GM18520 (cell line): Measurements from ENCODE around the gene ARHGEF16.

Experiments used
- ATAC-seq: cut with Tn5 transposase; IDR thresholded peaks from one replicate; pipeline ENCODE4 v1.9.1; 2021; ENCODE audit not compliant: unreplicated experiment

The ARHGEF16 gene

DNA sequence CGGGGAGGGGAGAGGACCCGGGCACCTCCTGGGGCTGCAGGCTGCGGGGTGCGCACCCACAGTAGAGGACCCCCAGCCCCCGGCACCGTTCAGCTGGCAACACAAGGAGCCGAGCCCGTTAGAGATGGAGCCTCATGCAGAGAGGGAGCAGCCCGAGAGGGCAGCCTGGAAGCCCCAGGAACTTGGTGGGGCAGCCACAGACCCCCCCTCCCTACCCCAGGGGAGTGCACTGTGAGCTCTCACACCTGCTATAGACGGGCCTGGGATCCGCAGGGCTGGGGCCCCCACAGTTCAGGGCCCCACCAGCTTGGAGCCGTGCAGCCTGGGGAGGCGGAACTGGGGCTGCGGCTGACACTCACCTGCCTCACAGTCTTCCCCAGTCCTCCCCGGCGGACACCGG, 47.0 kb downstream of the ARHGEF16 start:
- ATAC-seq: no peak

DNA sequence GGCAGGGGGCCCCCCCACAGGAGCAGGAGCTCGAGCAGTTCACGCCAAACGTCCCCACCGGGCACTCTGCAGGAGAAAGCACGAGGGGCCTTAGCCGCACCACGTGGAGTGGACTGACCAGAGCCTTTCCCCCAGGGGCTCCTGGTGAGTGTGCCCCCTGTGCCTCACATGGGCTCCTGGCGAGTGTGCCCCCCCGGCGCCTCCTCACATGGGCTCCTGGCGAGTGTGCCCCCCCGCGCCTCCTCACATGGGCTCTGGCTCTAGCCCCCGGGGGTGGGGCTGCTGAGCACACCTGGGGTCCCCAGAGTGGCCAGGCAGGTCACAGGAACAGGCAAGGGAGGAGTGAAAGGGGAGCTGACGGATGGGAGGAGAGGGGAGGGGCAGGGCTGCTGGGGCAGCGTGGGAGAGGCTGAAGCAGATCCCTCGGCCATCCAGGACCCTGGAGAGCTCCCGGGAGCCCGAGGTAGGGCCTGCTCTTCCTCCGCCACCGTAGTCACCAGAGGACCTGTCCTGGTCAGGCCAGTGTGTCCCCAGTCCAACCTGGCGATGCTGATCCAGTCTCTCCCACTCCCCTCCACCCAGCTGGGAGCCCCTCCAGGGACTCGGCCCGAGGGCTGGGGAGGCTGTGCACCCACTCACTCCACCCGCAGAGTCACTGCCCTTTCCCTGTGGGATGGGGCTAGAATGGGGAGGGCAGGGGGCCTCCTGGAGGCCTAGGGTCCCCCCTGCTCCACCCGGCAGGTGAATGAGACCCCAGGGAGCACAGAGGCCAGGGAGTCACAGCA, 47.6 kb downstream of the ARHGEF16 start:
- no peak for ATAC-seq

DNA sequence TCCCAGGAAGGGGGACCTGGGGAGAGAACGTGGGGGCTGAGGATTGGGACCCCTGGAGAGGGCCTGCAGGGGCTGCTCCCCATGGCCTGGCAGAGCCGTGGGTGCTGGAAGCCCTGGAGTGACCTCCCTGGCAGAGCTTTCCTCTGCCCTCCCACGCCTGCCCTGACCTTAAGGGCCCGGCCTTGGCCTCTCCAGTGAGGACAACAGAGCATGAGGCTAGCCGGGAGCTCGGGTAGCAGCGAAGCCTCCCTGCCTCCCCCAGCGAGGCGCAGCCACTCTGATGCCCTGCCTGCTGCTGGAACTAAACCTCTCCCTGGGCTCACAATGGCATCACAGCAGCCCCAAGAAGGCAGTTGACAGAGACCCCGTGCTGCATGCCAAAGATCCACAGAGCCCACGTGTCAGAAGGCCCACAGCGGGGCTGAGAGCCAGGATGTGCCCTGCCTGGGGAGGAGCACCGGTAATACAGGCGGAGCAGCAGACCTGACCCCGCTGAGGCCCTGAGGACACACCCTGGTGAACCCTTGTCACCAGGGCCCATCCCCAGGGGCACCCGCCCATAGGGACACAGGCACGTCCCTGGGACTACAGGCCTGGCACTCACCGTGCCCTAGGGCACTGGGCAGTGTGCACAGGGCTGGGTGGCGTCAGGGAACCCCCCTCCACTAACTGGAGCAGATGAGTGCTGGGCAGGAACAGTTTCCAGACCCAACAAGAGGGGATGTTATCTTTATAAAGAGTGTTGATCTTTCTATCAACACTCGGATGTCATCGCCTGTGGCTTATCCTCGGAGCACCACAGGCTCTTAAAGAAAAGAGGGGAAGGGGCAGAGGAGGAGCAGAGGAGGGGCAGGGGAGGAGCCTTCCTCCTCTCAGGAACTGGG, 48.4 kb downstream of the ARHGEF16 start:
- ATAC-seq: no peak

DNA sequence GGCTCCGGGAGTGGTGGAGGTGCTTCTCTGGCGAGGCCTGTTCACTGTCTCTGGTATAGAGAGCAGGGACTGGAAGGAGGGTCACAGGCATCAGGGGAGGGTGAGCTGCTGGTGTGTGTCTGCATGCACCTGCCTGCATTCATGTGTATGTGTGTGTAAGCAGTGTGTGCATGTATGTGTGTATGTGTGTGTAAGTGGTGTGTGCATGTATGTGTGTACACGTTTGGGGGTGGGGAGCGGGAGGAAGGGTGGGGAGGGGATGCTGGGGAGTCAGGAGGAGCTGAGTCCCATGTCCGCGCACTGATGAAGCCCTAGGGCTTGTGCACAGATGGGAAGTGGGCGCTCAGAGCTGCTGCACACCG, 49.0 kb downstream of the ARHGEF16 start:
- no peak for ATAC-seq

DNA sequence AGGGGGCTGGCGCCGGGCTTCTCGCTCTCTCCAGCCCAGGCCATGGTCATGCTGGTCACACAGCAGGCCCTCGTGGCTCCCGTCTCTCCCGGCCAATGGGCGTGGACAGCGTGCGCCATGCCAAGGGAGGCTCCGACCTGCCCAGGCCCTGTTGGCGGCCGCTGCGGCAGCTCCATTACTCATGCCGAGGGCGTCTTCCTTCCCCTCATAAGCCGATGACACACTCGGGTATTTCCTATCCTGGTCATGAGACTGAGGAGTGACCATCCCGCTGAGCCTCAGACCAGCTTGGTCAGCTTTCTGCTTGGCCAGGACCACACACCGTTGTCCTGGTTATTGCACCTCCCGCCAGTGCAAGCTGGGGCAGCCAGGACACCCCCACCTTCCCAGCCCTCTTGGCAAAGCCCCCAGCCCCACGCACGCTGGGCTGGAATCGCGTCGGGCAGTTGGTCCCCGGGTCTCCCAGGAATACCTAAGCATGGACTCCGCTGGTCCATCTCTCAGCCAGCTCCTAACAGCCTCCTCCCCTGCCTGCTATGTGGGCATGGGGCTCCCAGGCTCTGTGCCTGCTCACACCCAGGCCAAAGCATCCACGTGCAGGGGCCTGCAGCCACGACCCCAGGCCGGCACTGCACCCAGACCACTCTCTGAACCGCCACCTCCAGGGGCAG, 49.8 kb downstream of the ARHGEF16 start:
- ATAC-seq: no peak

DNA sequence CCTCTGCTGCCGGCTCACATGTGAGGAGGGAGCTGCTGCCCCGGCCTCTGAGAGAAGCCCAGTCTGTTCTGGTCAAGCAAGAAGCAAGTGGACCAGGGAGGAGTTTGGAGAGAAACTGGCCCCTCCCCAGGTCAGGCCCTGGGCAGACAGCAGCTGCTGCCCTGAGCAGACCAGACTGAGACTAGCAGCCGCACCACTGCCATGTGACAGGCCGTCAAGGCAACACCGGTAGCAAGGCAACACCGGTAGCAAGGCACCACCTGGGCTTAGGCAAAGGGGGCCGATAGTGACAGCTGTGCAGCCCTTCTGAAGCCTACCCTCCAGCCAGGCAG, 50.3 kb downstream of the ARHGEF16 start:
- ATAC-seq: no peak

DNA sequence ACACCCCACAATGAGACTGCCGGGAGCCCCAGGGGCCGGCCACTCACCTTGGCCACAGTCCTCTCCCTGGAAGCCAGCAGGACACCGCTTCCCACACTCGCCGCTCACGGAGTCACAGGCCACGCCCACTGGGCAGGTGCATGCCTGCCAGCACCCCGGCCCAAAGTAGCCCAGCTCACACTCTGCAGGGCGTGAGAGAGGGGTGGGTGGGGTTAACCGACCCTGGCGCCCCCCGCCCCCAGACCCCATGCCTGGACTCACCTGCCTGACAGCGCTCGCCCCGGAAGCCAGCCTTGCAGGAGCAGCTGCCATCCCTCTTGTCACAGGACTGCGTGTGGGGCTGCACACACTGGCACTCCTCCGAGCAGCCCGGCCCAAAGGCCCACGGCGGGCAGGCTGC, 50.7 kb downstream of the ARHGEF16 start:
- no peak for ATAC-seq

DNA sequence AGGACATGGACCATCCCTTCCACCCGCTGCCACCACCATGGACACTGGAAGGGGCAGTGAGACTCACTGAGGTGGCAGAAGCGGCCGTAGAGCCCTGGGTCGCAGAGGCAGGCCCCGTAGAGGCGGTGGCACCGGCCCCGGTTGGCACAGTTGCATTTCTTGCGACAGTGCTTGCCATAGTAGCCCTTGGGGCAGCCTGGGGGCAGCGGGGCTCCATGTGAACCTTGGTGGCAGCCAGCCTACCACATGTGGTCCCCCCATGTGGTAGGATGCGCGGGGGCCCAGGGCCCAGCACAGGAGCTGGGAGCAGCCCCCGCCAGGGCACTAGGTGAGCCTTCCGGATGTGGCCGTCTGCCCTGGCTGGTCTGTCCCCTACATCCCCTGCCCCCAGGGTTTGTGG, 51.6 kb downstream of the ARHGEF16 start:
- no peak for ATAC-seq

DNA sequence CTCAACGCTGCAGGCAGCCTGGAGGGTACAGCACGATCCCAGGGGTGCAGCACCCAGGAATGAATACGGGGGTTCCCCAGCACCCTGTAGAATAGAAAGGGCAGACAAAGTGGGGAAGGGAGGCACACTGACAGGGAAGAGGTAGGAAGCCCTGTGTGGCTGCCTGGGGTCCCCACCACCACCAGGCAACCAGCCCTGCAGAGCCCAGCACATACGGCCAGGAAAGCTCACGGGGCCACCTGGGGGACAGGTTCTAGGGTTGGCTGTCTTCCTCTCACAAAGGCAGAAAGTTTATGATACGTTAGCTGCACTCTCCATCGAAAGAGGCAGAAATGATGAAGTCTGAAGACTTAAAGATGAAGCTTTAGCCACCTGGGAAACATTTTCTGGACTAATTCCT, 52.5 kb downstream of the ARHGEF16 start:
- no peak for ATAC-seq

DNA sequence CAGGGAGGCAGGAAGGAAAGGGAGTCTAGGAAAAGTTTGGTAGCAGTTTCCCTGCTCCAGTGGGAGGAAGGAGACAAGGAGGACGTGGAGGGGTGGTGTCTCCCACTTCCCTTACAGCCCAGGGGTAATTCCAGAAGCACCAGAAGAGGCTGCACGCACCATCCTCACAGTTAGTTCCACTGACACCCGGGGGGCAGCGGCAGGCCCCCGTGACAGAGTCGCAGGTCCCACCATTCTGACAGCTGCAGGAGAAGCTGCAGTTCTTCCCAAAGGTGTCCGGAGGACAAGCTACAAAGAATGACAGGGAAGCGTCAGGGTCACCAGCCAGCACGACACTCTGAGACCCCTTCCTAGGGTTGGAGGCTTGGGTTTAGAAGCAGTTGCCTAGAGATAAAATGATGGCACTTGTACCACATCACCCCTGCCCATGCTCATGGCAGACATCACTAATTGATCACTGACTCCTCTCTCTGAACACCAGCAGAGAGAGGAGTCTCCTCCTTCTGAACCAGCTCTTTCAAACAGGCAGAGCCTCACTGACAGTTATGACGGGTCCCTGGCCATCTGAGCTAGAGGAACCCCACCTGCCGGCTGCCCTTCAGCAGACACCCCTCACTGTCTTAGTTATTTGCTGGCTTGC, 53.3 kb downstream of the ARHGEF16 start:
- no peak for ATAC-seq

DNA sequence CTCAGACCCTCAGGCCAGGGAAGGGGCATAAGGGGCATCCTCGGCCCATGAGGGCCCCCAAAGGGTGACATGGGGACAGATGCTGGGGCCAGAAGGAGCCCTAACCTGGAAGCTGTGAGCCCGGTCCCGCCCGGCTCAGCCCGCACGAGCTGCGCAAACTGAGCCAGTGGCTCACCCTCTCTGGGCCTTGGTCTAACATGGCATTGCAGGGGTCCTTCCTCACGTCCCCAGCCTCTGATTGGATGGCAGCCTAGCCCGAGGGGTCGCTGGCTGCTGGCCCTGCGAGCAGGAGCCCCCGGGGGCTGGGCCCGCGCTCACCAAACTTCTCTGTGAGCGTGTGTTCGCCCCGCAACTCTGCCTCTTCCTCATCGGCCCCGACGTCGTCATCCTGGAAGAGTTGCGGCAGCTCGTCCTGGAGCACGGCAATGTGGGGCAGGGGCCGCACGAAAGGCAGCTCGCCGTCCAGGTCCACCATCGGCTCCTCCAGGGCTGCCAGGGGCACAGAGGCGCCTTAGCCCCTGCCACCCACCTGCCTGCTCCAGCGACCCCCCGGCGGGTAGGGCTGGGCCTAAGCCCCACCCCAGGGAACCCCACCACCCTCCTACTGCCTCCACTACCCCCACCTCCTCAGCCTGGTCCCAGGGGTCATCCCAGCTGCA, 54.4 kb downstream of the ARHGEF16 start:
- ATAC-seq: no peak

DNA sequence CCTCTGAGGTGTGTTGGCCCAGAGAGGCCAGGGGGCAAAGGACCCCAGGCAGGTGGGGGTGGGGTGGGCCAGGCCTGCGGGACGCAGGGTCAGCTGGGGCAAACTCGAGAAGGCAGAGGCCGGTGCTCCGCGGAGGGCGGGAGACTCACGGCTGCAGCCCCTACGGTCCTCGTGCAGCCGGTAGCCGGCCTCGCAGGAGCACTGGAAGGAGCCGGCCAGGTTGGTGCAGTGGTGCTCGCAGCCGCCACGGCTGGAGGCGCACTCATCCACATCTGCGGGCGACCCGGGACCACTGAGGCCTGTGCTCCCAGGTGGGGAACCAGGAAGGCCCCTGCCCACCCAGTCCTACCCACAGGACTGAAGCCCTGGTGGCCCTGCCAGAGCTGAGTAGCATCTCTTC, 55.3 kb downstream of the ARHGEF16 start:
- ATAC-seq: no peak

DNA sequence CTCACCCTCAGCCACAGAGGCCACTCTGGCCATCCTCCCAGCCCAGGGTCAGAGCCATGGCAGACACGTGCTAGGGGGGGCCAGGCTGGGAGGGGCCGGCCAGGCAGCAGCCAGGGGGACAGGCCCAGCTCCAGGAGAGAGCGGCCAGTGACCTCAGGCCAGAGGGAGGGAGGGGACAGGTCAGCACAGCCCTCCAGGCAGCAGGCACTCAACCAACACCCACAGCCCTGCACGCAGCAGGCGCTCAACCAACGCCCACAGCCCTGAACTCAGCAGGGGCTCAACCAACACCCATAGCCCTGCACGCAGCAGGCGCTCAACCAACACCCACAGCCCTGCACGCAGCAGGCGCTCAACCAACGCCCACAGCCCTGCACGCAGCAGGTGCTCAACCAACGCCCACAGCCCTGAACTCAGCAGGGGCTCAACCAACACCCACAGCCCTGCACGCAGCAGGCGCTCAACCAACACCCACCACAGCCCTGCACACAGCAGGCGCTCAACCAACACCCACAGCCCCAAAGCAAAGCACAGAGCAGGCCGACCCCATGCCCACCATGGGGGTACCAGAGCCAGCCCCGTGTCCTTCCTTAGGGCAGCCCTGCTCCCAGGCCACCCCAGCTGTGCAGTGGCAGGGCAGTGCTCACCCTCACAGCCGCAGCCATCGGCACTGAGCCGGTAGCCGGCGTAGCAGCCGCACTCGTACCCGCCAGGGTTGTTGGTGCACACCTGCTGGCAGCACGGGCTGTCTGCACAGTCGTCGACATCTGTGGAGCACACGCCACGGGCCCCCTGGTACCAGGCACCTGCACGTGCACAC, 55.9 kb downstream of the ARHGEF16 start:
- no peak for ATAC-seq

DNA sequence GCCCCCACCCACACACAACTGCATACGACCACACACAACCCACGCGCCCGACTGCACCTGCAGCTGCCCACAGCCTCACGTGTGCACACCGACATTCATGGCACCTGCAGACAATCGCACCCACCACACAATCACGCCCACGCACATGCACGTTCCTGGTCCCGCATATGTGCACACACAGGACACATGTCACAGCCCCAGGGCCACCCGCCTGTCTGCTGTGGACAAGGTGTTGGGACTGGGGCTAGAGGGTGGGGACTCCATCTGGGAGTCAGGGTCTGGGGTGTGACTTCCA, 56.4 kb downstream of the ARHGEF16 start:
- ATAC-seq: no peak

DNA sequence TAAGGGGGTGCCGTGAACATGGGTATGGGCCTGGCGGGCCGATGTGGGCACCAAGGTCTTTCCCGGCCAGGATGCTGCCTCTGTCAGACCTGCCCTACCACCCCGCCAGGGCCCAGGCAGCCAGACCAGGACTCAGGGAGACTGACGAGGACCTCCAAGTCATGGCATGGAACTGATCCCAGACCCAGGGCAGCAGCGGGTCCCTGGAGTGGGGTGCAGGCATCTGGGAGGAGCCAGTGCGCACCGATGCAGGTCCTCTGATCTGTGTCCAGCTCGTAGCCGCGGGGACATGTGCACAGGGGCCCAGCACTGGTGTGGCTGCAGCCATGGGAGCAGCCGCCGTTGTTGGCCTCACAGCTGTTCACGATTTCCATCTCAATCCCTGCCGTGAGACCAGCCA, 56.8 kb downstream of the ARHGEF16 start:
- ATAC-seq: no peak

DNA sequence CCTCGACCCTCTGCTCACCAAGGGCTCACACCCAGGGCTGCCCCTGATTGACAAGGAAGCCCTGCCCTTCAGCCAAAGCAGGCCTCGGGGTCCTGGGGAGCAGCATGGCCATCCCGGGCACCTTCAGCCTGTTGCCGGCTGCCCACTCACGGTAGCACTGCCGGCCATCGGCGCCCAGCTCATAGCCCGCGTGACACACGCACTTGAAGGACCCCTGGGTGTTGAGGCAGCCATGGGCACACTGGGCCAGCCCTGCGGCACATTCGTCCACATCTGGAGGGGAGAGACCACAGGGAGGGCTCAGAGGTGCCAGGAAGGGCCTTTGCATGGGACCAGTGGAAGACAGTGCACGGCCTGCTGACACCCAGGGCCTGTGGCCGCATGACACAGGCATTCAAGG, 57.4 kb downstream of the ARHGEF16 start:
- ATAC-seq: no peak

DNA sequence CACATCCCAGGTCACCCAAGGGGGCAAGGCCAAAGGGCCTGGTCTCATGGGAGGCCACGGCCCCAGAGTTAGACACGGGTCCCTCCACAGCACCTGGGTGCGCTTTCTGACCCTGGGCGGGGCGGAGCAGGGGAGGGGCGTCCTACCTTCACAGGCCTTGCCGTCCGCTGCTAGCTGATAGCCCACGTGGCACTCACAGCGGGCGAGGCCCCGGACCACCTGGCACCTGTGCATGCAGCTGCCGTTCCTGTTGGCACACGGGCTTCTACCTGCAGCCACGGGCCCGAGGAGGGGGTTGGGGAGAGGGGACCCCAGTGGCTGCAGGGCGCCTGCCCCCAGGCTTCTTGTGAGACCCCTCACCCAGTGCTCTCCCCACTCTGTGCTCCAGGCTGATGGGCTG, 59.9 kb downstream of the ARHGEF16 start:
- no peak for ATAC-seq

DNA sequence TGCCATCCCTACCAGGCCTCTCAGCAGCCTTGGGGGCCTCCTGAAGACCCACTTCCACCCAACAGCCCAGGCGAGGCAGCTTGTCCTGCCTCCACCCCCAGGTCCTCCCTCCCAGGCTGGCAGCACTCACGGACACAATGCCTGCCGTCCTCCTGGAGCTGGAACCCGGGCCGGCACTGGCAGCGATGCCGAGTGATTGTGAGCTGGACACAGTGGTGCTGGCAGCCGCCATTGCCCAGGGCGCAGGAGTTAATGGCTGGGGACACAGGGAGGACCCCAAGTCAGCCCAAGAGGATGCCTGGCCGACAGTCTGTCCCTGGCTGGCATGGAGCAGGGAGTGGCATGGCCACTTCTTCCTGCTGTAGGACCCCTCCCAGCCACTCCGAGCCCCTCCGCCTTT, 60.8 kb downstream of the ARHGEF16 start:
- no peak for ATAC-seq

DNA sequence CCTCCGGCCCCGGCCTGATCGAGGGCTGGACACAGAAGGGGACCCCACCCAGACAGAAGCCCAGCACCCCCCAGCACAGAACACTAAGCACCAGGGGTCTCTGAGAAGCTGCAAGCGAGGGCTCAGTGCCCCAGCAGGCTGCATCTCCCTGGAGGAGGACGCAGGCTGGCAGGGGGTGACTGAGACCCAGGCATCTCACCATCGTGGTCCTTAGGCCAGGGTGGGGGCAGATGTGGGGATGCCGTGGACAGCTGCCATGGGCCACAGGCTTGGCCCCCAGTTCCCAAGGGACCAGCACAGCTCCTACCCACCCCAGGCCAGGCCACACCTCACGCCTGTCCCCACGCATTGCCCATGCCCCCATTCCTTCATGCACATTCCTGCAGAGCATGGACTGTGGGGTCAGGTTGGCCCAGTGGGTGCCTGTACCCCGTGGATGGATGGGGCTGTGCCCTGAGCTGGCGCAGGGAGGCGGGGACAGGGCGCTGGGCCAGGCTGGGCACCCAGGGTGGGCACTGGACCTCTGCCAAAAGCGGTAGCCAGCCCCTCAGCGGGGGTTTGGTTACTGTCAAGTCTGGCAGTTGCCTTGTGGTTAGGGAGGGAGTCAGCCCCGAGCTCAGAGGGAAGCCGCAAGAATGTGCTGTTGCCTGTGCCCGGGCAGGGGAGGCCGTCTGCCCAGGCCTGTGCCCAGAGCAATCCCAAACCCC, 61.5 kb downstream of the ARHGEF16 start:
- no peak for ATAC-seq

DNA sequence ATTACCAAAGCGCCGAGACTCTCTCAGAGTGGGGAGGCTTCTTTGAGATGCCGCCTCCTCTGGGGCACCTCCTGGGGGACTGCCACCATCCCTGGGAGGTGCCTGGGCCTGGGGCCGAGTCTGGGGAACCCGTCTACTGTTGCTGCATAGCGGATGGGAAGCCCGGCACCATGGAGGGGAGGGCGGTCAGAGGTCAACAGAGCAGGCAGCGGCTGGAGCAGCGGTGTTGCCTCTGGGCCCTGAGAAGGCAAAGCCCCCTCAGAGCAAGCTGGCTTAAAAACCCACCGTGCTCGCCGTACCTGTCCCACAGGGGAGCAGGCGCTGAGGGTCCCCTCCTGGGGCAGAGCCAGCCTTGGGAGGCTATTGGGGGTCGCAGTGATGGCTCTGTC, 62.0 kb downstream of the ARHGEF16 start:
- no peak for ATAC-seq
